NCI-H1048 (cell line): ENCODE measurements around the gene SLC35F2.
"Not testable (repeated sequence)": the region's sequence is repeated elsewhere in the genome, so short reads cannot be mapped to it uniquely, and the experiment has no call there.

Experiments
- DNase-seq: peaks from one replicate; lab custom pipeline; 2025; lab: John Stamatoyannopoulos, UW

Gene SLC35F2, protein sequence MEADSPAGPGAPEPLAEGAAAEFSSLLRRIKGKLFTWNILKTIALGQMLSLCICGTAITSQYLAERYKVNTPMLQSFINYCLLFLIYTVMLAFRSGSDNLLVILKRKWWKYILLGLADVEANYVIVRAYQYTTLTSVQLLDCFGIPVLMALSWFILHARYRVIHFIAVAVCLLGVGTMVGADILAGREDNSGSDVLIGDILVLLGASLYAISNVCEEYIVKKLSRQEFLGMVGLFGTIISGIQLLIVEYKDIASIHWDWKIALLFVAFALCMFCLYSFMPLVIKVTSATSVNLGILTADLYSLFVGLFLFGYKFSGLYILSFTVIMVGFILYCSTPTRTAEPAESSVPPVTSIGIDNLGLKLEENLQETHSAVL

DNA sequence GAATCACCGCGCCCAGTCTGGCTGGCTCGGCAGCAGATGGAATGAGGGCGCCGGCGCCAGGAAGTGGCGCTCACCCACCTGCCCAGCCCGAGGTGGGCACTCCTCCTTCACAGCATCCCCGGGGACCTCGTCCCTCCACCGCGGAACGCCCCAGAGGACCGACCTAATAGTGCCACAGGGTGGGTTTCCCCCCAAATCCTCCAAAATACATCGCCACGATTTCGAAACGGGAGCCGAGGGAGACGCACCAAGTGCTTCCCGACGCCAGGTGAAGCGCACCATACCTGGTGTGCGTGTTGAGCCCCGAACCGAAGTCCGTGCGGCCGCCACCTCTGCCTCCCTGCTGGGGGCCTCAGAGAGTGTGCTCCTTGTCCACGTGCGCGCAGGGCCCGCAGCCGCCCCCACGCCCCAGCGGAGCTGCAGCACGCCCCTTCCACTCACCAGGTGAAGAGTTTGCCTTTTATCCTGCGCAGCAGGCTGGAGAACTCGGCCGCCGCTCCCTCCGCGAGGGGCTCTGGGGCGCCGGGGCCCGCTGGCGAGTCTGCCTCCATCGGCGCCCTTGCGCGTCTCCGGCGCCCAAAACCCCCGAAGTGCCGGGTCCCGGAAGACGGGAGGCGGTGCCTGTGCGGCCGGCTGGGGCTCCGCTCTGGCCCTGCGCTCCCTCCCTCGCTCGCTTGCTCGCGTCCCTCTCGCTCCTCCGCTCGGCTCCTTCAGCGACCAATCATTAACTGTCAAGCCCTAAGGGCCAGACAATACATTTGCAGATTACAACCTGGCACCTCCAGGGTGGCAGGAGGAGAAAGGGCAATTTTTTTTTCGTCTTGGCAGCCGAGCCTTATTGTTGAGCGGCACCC is at the start of gene SLC35F2:
Gene SLC35F2, minus strand, starts transcription at position 571 of the 854 bp plus-strand sequence. Its CDS starts 20 bp downstream, at position 551.
- DNase-seq, result peak; percentile 36

DNA sequence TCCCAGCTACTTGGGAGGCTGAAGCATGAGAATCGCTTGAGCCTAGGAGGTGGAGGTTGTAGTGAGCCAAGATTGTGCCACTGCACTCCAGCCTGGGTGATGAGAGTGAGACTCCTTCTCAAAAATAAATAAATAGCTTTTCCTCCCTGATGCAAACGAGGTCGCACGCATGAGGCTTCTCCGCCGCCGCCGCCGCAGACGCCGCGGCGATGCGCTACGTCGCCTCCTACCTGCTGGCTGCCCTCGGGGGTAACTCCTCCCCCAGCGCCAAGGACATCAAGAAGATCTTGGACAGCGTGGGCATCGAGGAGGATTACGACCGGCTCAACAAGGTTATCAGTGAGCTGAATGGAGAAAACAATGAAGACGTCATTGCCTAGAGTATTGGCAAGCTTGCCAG is 49.6 kb upstream of the SLC35F2 start:
- DNase-seq, result no peak

DNA sequence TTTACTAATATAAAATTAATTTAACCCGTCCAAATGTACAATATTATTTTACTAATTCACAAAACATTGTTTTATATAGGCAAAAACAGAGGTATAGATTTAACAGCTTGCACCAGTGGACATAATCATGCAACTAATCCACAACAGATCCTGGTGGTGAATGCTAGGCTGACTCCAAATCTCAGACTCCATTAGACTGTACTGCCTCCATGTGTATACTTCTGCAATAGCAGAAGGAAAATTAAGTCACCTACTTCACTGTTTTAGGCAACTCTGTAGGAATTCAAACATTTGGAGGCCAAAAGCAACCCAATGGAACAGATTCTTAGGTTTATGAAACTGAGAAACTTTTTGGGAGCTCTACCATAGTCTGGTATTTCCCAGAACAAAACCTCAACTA is 39.7 kb upstream of the SLC35F2 start:
- no peak for DNase-seq

DNA sequence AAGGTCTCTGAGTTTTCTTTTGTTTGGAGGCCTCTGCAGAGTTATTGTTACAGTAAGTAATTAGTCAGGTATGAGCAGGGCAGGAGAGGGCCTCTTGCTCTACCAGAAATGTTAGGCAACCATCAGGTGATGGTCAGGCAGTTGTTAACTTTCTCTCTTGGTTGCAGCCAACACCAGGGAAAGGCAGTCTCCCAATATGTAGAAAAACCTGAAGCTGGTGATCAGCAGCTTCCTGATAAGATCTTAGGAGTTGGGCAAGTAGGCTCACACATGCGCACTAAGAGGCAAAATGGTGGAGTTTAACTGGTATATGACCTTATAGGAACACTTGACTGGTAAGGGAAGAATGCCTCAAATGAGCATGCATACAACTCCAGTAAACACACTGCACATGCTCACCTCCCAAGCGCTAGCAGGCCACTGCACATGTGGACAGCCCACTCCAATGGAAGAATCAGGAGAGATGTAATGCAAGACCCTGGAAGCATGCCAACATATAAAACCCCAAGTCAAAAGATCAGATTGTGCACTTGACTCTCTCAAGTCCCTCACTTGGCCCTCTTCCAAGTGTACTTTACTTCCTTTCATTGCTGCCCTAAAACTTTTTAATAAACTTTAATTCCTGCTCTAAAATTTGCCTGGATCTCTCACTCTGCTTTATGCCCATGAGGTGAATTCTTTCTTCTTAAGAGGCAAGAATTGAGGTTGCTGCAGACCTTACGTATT is 23.7 kb upstream of the SLC35F2 start:
- DNase-seq, result no peak

DNA sequence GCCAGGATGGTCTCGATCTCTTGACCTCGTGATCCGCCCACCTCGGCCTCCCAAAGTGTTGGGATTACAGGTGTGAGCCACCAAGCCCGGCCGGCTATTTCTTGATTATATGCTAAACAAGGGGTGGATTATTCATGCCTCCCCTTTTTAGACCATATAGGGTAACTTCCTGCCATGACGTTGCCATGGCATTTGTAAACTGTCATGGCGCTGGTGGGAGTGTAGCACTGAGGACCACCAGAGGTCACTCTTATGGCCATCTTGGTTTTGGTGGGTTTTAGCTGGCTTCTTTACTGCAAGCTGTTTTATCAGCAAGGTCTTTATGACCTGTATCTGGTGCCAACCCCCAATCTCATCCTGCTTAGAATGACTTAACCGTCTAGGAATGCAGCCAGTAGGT is 22.9 kb upstream of the SLC35F2 start:
- DNase-seq, result not testable (repeated sequence)

DNA sequence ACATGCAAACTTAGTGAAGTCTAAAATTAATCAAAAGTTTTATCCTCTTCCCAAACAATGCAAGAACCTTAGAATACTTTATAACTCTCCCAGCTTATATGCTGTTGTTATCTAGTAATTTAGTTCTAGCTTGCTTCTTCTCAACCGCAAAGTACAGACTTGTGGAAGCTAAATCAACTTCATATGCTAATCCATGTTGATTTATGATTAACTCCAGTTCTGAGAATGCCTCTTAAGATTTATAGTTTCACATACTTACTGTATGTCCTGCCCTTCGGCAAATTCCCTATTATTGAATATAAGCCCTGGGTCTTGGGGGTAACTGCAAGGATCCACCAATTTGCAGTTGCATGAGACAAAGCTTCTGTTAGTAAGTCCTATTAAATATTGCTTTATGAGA is 17.6 kb upstream of the SLC35F2 start:
- DNase-seq, result no peak

DNA sequence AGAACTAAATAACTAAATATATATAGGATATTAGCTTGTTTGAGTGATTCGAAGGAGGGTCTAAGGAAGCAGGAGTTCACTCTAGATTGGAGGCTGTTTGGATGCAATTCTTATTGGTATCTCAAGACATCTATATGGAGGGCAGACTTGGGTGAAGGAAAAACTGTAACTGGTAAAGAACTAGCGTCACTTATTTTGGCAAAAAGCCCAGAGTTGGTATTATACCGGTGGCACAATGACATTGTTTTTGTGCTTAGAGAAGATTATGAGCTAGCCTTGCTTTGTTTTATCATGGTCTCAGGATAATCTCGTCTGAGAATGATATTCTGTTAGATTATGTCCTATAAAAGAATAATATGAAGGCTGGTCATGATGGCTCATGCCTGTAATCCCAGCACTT is 6.0 kb upstream of the SLC35F2 start:
- no peak for DNase-seq

DNA sequence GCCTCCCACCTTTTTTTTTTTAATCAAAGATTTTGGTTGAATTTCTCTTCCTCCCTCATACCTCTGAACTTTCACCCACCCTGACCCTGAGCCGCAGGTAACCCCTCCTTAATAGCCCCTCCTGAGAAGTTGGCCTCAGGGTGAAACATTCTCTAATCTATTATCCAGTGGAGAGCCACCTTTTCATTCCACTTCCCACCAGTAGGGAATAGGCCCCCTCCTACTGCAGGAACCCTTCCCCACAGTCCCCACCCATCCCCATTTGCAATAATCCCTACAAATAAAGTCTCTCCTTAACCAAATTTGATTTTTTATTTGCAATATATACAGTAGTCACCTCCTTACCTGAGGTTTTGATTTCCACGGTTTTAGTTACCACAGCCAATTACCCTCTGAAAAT is 2.1 kb upstream of the SLC35F2 start:
- no peak for DNase-seq

DNA sequence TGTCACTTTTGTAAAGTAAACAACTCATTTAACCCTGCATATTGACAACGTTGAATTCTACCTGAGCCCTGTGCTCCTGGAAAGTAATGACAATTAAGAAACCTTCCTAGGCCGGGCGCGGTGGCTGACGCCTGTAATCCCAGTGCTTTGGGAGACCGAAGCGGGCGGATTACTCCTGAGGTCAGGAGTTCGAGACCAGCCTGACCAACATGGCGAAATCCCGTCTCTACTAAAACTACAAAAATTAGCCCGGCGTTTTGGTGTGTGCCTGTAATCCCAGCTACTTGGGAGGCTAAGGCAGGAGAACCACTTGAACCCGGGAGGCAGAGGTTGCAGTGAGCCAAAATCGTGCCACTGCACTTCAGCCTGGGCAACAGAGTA is 1.6 kb upstream of the SLC35F2 start:
- not testable (repeated sequence) for DNase-seq

DNA sequence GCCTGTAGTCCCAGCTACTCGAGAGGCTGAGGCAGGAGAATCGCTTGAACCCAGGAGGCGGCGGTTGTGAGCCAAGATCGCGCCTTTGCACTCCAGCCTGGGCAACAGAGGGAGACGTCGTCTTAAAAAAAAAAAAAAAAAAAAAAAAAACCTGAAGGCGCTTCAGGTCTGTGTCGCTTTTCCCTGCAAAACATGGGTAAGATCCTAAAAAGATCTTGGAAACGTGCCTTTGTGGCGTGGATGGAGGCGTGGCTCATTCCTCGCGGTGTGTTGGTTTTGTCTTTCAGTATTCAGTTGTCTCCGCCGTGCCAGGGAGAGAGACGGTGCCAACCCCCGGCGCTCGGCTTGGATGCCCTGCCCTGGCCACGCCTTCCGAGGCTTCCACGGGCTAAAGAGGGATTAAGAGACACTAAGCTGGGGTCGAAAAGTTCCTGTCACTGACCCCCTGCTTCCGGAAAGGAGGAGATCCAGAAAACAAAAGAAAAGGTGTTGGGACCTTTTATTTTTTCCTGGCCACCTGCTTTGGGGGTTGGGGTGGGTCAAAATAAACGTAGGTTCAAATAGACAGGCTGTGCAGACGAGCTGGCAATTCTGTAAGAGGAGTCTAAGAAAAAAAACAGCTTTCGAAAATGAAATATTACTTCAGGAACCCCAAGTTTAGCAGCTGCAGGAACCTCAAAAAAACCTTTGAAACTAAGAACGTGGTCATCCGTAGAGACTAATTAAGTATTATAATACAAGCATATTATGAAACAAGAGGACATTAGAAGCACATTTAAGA is 1.1 kb upstream of the SLC35F2 start:
- no peak for DNase-seq

DNA sequence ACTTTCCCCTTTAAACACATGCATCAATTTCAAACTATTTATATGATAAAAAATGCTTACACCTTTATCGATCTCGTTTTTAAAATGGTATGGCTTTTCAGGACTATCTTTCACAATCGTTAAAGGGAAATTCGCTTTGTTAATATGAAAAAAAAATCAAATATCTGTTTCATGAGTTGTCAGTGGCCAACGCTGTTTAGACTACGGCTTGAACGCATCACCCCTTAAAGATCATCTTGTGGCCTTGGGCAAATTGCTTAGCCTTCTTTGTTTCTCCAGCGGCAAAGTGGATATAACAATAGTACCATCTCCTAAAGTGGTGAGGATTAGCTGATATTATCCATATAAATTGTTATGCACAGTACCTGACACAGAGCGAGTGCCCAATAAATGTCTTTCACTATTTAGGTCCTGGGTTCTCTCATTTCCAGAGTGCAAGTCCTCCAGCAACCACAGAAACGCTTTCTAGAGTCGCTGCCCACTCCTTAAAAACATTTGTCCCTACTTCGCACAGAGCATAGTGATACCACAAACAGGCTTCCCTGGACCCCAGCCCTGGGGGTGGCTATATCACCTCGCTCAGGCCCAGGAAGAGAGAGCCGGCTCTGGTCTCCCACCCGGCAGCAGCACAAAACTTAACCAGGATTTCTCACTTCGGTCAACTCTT is 904 bp downstream of the SLC35F2 start:
- no peak for DNase-seq

DNA sequence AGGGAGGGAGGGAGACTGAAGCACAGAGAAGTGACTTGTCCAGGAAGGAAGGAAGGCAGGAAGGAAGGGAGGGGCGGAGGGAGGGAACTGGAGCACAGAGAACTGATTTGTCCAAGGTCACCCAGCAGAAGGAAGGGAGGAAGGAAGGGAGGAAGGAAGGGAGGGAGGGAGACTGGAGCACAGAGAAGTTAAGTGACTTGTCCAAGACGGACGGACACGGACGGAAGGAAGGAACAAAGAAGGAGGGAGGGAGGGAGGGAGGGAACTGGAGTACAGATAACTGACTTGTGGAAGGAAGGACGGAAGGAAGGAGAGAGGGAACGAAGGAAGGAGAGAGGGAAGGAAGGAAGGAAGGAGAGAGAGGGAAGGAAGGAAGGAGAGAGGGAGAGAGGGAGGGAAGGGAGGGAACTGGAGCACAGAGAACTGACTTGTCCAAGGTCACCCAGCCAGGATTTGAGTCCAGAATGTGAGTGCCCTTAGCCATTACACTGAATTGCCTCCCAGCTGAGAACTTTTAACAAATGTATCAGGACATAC is 1.5 kb downstream of the SLC35F2 start:
- DNase-seq, result no peak

DNA sequence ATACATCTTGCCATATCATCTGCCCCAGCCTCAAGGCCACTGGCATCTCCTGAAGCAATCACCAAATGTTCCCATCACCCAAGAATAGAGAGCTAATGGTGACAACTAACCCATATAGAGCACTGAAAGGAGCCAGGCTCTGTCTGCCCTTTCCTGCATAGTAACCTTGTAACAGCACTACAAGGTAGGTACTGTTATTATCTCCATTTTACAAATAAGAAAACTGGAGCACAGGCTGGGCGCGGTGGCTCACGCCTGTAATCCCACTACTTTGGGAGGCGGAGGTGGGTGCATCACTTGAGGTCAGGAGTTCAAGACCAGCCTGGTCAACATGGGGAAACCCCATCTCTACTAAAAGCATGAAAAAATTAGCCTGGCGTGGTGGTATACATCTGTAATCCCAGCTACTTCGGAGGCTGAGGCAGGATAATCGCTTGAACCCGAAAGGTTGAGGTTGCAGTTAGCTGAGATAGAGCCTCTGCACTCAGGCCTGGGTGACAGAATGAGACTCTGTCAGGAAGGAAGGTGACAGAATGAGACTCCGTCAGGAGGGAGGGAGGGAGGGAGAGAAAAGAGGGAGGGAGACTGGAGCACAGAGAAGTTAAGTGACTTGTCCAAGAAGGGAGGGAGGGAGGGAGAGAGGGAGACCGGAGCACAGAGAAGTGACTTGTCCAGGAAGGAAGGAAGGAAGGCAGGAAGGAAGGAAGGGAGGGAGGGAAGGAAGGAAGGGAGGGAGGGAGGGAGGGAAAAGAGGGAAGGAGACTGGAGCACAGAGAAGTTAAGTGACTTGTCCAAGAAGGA is 2.2 kb downstream of the SLC35F2 start:
- no peak for DNase-seq

DNA sequence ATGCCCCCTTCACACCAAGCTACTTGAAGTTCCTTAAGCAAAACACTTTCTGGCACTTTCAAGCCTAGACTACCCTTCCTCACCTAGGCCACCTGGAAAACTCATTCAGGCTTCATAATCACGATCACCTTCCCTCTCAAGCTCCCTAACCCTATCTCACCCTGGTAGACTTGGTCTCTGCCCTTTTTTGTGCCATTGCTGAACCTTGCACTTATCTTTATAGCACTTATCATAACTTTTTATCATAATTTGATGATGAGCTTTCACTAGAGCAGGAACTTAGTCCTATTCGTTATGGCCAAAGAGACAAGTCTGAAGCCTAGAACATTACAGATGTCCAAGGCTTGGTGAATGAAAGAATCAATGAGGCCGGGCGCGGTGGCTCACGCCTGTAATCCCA is 5.5 kb downstream of the SLC35F2 start:
- DNase-seq, result no peak

DNA sequence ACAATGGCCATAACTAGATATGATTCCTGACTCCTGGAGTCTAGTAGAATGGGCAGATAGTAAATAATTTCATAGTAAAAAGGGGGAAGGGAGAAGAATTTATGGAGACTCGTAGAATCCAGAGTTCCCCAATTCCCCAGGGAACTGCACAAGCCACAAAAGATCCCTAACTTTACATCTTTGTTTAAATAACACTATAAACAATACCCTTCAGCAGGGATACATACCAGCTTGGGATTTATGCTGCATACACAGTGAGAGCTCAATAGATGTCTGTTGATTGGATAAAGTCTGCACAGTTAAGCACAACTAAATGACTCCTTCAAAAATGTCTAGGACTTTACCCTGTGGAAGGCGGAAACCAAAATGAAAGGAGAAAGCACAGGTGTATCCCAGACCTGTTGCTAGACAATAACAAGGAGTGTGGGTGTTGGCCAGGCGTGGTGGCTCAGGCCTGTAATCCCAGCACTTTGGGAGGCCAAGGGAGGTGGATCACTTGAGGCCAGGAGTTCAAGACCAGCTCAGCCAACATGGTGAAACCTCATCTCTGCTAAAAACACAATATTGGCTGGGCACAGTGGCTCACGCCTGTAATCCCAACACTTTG is 6.8 kb downstream of the SLC35F2 start:
- DNase-seq, result no peak

DNA sequence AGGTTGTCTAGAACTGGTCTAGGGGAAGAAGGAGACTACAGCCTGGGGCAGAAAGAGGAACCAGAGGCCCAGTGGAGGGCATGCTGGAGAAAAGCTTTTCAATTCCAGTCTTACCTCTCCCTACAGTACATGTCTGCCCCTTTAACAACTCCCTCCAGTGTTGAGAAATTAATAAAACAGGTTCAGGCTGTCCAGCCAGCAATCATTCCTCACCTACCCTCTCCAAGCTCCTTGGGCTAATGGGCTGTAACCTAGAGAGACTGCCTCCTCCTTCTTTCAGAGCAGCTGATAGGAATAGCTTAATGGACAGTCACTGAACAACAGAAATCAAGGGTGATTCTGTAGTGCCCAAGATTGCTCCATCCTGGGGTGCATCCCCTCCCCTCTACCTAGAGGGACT is 8.8 kb downstream of the SLC35F2 start:
- no peak for DNase-seq

DNA sequence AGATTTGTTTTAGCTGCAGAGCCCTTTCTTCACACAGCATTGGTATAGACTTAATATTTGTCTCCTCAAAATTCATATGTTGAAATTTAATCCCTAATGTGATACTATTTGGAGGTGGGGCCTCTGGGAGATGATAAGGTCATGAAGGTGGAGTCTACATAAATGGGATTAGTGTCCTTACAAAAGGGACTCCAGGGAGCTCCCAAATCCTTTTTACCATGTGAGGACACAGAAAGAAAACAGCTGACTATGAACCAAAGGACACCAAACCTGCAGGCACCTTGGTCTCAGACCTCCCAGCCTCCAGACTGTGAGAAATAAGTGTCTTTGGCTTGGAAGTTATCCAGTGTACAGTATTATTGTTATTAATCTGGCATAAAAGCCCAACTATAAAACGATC is 10.2 kb downstream of the SLC35F2 start:
- DNase-seq, result no peak

DNA sequence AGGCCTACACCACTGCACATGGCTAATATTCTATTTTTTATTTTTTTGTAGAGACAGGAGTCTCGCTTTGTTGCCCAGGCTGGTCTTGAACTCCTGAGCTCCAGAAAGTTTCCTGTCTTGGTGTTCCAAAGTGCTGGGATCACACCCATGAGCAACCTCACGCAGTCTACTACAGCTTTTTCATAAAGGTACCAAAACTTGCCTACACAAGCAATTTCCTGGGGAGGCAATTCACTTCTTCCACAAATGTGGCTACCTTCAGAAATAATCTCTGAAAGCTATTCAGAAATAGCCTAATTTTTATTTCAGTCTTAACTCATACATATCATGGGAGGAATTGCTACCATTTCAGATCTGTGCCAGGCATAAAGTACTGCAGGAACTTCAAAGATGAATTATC is 11.4 kb downstream of the SLC35F2 start:
- no peak for DNase-seq

DNA sequence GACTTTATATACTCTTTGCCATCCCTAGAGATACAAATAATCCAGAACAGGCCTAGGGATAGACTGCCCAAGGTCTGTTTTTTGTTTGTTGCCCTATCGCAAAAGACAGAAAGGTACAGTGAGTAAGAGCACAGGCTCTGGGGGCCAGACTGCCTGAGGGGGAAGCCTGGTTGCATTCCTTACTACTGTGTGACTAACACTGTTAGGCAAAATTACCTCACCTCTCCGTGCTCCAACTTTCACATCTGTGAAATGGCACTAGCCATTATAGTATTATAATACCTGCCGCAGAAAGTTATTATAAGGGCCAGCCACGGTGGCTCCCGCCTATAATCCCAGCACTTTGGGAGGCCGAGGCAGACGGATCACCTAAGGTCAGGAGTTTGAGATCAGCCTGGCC is 14.5 kb downstream of the SLC35F2 start:
- no peak for DNase-seq
